IMR-90 (cell line): ENCODE data around the gene SF3A1. TPM values are rescaled to one million over a fixed set of nuclear protein-coding genes. Genes with fewer than 3 reads are reported as not detected.

ENCODE experiments used
- ATAC-seq: fragments of 200-7000 bp; cut with Tn5 transposase; 2 replicates; pipeline ENCODE4 v1.9.1; 2020; ENCODE audit warnings: low read depth, mild to moderate bottlenecking, moderate library complexity
- BruUV-seq: library from RNA; stranded (reverse); fragments of 400-500 nt; replicated peaks from 2 replicates; lab custom pipeline; 2021; lab: Mats Ljungman, UMichigan
- CTCF ChIA-PET: fragments of 300-600 bp; formaldehyde crosslinking; extraction: SDS; loops from one replicate; lab custom pipeline; 2021; ENCODE audit warnings: antibody characterized with exemption; lab: Yijun Ruan, JAX
- POLR2A ChIA-PET: fragments of 300-600 bp; sonication (Branson Sonifier 250); formaldehyde crosslinking; loops from one replicate; lab custom pipeline; 2022; ENCODE audit warnings: antibody characterized with exemption; ENCODE audit not compliant: unreplicated experiment; lab: Charles Lee
- DNase-seq: peaks from one replicate; pipeline ENCODE4 v3.0.0; 2013
- H2AFZ ChIP-seq: replicated peaks from 2 replicates; pipeline ENCODE3; 2013; ENCODE audit warnings: low read length, mild to moderate bottlenecking; ENCODE audit not compliant: poor library complexity
- H2AK5ac ChIP-seq: 2 replicates; pipeline ENCODE4 v1.6.1; 2013; ENCODE audit warnings: low read depth, low read length, inconsistent platforms
- H2AK9ac ChIP-seq: replicated peaks from 2 replicates; pipeline ENCODE3; 2013; ENCODE audit warnings: mild to moderate bottlenecking, low read depth, low read length, moderate library complexity; ENCODE audit not compliant: poor library complexity
- H2BK120ac ChIP-seq: 2 replicates; pipeline ENCODE4 v1.6.1; 2013; ENCODE audit warnings: low read depth, low read length, inconsistent platforms
- H2BK15ac ChIP-seq: 3 replicates; pipeline ENCODE4 v1.6.1; 2013; ENCODE audit warnings: low read depth, low read length, inconsistent platforms
- H2BK20ac ChIP-seq: 2 replicates; pipeline ENCODE4 v1.6.1; 2013; ENCODE audit warnings: low read depth, mild to moderate bottlenecking, inconsistent platforms, low read length, moderate library complexity
- H2BK5ac ChIP-seq: 2 replicates; pipeline ENCODE4 v1.6.1; 2013; ENCODE audit warnings: mild to moderate bottlenecking, low read depth, low read length, inconsistent platforms; ENCODE audit not compliant: poor library complexity, severe bottlenecking
- H3K14ac ChIP-seq: replicated peaks from 2 replicates; pipeline ENCODE4 v1.6.1; 2013; ENCODE audit warnings: low read depth, low read length, inconsistent platforms
- H3K18ac ChIP-seq: 2 replicates; pipeline ENCODE4 v1.6.1; 2013; ENCODE audit warnings: low read depth, low read length, control low read depth
- H3K23ac ChIP-seq: 2 replicates; pipeline ENCODE4 v1.6.1; 2013; ENCODE audit warnings: low read depth, low read length, inconsistent platforms
- H3K27ac ChIP-seq: 2 replicates; pipeline ENCODE4 v1.5.1; 2013; ENCODE audit warnings: mild to moderate bottlenecking, control low read depth, low read length; ENCODE audit not compliant: insufficient read depth
- H3K27me3 ChIP-seq: 2 replicates; pipeline ENCODE4 v1.6.1; 2013; ENCODE audit warnings: low read length; ENCODE audit not compliant: control insufficient read depth, insufficient read depth
- H3K36me3 ChIP-seq: 2 replicates; pipeline ENCODE4 v1.6.1; 2013; ENCODE audit warnings: low read length, mixed read lengths; ENCODE audit not compliant: control insufficient read depth, insufficient read depth
- H3K4ac ChIP-seq: 2 replicates; pipeline ENCODE4 v1.6.1; 2013; ENCODE audit warnings: low read depth, low read length, inconsistent platforms
- H3K4me1 ChIP-seq: 2 replicates; pipeline ENCODE4 v1.6.1; 2013; ENCODE audit warnings: low read length, mixed read lengths; ENCODE audit not compliant: control insufficient read depth, insufficient read depth
- H3K4me2 ChIP-seq: 2 replicates; pipeline ENCODE4 v1.6.1; 2013; ENCODE audit warnings: low read depth, mild to moderate bottlenecking, control low read depth, low read length, moderate library complexity
- H3K4me3 ChIP-seq: 2 replicates; pipeline ENCODE4 v1.5.1; 2013; ENCODE audit warnings: low read depth, mild to moderate bottlenecking, control low read depth, low read length, moderate library complexity; ENCODE audit not compliant: insufficient read depth
- H3K56ac ChIP-seq: 2 replicates; pipeline ENCODE4 v1.6.1; 2013; ENCODE audit warnings: low read length, inconsistent platforms; ENCODE audit not compliant: insufficient read depth; ENCODE audit errors: extremely low read depth
- H3K79me1 ChIP-seq, 2 experiments: 2 replicates each; pipeline ENCODE4 v1.6.1; 2013; ENCODE audit warnings: low read length in 2 of 2, inconsistent platforms in 1 of 2, low read depth in 1 of 2
- H3K9ac ChIP-seq: 2 replicates; pipeline ENCODE4 v1.6.1; 2013; ENCODE audit warnings: low read depth, low read length, control low read depth
- H3K9me1 ChIP-seq: 2 replicates; pipeline ENCODE4 v1.6.1; 2013; ENCODE audit warnings: low read length, inconsistent platforms; ENCODE audit not compliant: insufficient read depth
- H3K9me3 ChIP-seq: 2 replicates; pipeline ENCODE4 v1.6.1; 2013; ENCODE audit warnings: low read length; ENCODE audit not compliant: control insufficient read depth, insufficient read depth
- H4K20me1 ChIP-seq: 2 replicates; pipeline ENCODE4 v1.6.1; 2013; ENCODE audit warnings: low read length, inconsistent platforms; ENCODE audit not compliant: insufficient read depth
- H4K5ac ChIP-seq: 2 replicates; pipeline ENCODE4 v1.6.1; 2013; ENCODE audit warnings: mild to moderate bottlenecking, low read depth, low read length, control low read depth
- H4K8ac ChIP-seq, 2 experiments: 2 replicates each; pipeline ENCODE4 v1.6.1; 2013; ENCODE audit warnings: low read depth in 2 of 2, low read length in 2 of 2, control low read depth in 1 of 2, inconsistent platforms in 1 of 2
- H4K91ac ChIP-seq: 2 replicates; pipeline ENCODE4 v1.6.1; 2013; ENCODE audit warnings: low read depth, low read length, inconsistent platforms; ENCODE audit not compliant: insufficient read depth
- BHLHE40 ChIP-seq: fragments of 150-350 bp; IDR thresholded peaks from 2 replicates; pipeline ENCODE4 v1.6.1; 2016; ENCODE audit warnings: mild to moderate bottlenecking, low read depth, low read length
- NFE2L2 ChIP-seq: fragments of 150-350 bp; IDR thresholded peaks from 2 replicates; pipeline ENCODE4 v1.6.1; 2016; ENCODE audit warnings: low read depth, mild to moderate bottlenecking, low read length
- POLR2A ChIP-seq: IDR thresholded peaks from 2 replicates; pipeline ENCODE4 v1.6.1; 2012; ENCODE audit warnings: mild to moderate bottlenecking, low read depth, low read length
- RFX5 ChIP-seq: IDR thresholded peaks from 2 replicates; pipeline ENCODE4 v1.8.0; 2012; ENCODE audit warnings: low read depth, mild to moderate bottlenecking, low read length, moderate library complexity
- SMC3 ChIP-seq: fragments of 150-350 bp; IDR thresholded peaks from 2 replicates; pipeline ENCODE4 v1.6.1; 2016; ENCODE audit warnings: low read depth, mild to moderate bottlenecking, antibody characterized with exemption, low read length, moderate library complexity
- WGBS, 2 experiments: methylation state at CpG; one replicate each; pipeline versions ENCODE4 v1.1.5 to v1.1.7; 2013; ENCODE audit warnings: missing lambda C conversion rate in 2 of 2; ENCODE audit not compliant: insufficient read length in 1 of 2; ENCODE audit errors: extremely low coverage in 2 of 2; 5-methylcytosine and 5-hydroxymethylcytosine counted together
- dilution Hi-C: fragments of 300-500 bp; cut with HindIII; formaldehyde crosslinking; loops from one replicate; pipeline ENCODE4 v1.14.3; 2018; ENCODE audit warnings: low sequenced_read_pairs; ENCODE audit not compliant: unreplicated experiment
- in situ Hi-C: fragments of 300-500 bp; cut with MboI; formaldehyde crosslinking; loops from 3 replicates; pipeline ENCODE4 v1.14.3; 2019; ENCODE audit warnings: low sequenced_read_pairs, inconsistent platforms, mixed read lengths
- intact Hi-C: fragments of 100-400 bp; cut with micrococcal nuclease; formaldehyde crosslinking; loops from 2 replicates; pipeline ENCODE4 v1.10.0; 2022
- polyA plus RNA-seq, 3 experiments: library from polyadenylated mRNA; depleted of rRNA; stranded (reverse); fragments of >200 nt; gene quantifications; 2 replicates each; pipeline ENCODE4 v1.2.3, GENCODE V29; 2012; ENCODE audit warnings: low replicate concordance in 1 of 3
- total RNA-seq: library from RNA; depleted of rRNA; stranded (reverse); fragments of >200 nt; gene quantifications from 2 replicates; pipeline ENCODE4 v1.2.3, GENCODE V29; 2012
- TF ChIP-seq, protein P1 (sequence below): fragments of 150-350 bp; IDR thresholded peaks from 2 replicates; pipeline ENCODE4 v1.6.1; 2017; ENCODE audit warnings: mild to moderate bottlenecking, antibody characterized with exemption, low read length, low read depth
- TF ChIP-seq, protein P2 (sequence below): conservative IDR thresholded peaks from 2 replicates; pipeline ENCODE4 v1.5.1; 2012; ENCODE audit warnings: mild to moderate bottlenecking, low read depth, low read length, improper control_type of control experiment
- TF ChIP-seq, protein P3 (sequence below): fragments of 150-350 bp; IDR thresholded peaks from 2 replicates; pipeline ENCODE4 v1.6.1; 2016; ENCODE audit warnings: low read depth, mild to moderate bottlenecking, low read length, moderate library complexity, borderline replicate concordance

Gene SF3A1
- total and polyA plus RNA-seq, 2 of the 4 experiments (the other 2 are of a cell fraction), result 36.9 to 67.2 TPM

DNA sequence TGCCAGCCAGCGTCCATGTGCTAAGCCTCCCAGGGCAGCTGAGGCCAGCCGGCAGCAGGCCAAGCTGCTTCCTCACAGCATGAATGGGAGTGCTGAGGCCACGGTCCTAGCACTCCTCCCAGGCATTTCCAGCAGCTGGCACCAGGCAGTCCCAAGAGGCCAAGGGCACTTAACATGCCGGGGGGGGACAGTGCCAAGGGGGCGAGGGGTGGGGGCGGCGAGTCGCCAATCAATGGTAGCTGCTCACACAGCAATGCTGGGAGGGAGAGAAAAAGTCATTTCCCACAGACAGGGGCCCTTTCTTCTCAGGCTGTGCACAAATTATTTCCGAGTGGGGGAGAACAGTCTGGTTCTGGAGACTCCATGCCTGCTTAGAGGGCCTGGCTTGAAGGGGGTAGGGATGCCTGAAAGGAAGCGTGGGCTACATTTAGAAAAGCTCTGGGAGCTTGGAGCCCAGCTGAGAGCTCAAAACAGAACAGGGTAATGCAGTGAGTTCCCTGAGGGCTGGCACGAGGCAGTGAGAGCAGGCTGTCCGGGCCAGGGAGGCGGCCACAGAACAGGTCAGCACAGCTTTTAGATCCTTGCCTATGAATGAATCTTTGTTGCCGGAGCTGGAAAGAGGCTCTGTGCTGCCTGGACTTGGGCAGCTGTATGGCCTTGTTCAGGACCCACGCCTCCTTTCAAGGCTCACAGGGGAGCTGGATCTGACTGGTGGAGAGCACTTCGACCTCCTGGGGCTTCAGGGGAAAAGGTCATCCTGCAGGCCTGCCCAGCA, 15.6 kb downstream of the SF3A1 start:
- intact Hi-C loops, result no loop called here

More for the DNA sequence above, 15.6 kb downstream of the SF3A1 start:
- no peak overlapping the region for H4K8ac ChIP-seq
- H3K4me1 ChIP-seq, result no peaks in the 10 kb centered on the region
- H3K27ac ChIP-seq, result no peak overlapping the region
- H3K4me2 ChIP-seq, result no peak overlapping the region
- no peak overlapping the region for H2BK15ac ChIP-seq
- no peak overlapping the region for H3K4me3 ChIP-seq
- DNase-seq (no peak), ATAC-seq (no peak)
- H2BK20ac ChIP-seq, result no peak overlapping the region
- no peak overlapping the region for H3K56ac ChIP-seq
- peaks cover 89% of the 10 kb centered on the region for H3K36me3 ChIP-seq
- no peak overlapping the region for H4K5ac ChIP-seq
- H2AK9ac ChIP-seq, result no peak overlapping the region
- H3K9ac ChIP-seq, result no peak overlapping the region
- no peak overlapping the region for H3K23ac ChIP-seq
- peaks cover 7% of the 10 kb centered on the region; the same call in 1 of the 2 replicates for H3K9me1 ChIP-seq
- no peak overlapping the region for H2AK5ac ChIP-seq
- no peaks in the 10 kb centered on the region for H3K27me3 ChIP-seq
- in situ Hi-C loops, result no loop called here
- TF ChIP-seq, protein P1, sequence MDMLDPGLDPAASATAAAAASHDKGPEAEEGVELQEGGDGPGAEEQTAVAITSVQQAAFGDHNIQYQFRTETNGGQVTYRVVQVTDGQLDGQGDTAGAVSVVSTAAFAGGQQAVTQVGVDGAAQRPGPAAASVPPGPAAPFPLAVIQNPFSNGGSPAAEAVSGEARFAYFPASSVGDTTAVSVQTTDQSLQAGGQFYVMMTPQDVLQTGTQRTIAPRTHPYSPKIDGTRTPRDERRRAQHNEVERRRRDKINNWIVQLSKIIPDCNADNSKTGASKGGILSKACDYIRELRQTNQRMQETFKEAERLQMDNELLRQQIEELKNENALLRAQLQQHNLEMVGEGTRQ, result no peak
- TF ChIP-seq, protein P2, sequence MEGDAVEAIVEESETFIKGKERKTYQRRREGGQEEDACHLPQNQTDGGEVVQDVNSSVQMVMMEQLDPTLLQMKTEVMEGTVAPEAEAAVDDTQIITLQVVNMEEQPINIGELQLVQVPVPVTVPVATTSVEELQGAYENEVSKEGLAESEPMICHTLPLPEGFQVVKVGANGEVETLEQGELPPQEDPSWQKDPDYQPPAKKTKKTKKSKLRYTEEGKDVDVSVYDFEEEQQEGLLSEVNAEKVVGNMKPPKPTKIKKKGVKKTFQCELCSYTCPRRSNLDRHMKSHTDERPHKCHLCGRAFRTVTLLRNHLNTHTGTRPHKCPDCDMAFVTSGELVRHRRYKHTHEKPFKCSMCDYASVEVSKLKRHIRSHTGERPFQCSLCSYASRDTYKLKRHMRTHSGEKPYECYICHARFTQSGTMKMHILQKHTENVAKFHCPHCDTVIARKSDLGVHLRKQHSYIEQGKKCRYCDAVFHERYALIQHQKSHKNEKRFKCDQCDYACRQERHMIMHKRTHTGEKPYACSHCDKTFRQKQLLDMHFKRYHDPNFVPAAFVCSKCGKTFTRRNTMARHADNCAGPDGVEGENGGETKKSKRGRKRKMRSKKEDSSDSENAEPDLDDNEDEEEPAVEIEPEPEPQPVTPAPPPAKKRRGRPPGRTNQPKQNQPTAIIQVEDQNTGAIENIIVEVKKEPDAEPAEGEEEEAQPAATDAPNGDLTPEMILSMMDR, result no peak
- TF ChIP-seq, protein P3, sequence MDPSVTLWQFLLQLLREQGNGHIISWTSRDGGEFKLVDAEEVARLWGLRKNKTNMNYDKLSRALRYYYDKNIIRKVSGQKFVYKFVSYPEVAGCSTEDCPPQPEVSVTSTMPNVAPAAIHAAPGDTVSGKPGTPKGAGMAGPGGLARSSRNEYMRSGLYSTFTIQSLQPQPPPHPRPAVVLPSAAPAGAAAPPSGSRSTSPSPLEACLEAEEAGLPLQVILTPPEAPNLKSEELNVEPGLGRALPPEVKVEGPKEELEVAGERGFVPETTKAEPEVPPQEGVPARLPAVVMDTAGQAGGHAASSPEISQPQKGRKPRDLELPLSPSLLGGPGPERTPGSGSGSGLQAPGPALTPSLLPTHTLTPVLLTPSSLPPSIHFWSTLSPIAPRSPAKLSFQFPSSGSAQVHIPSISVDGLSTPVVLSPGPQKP, result no peak
- TF ChIP-seq POLR2A (no peak), RFX5 (no peak), SMC3 (no peak), BHLHE40 (no peak), NFE2L2 (no peak)
- ChIA-PET CTCF (no interaction called here), POLR2A (no interaction called here)
- H3K79me1 ChIP-seq, result peaks cover 8 to 24% of the 10 kb centered on the region in 2 experiments
- H3K14ac ChIP-seq, result no peak overlapping the region
- H3K18ac ChIP-seq, result no peak overlapping the region
- no peak overlapping the region for H4K91ac ChIP-seq
- WGBS, 2 experiments, result 75% methylated on average over 4 of the region's 16 CpGs; no CpG with 5 or more reads in 1 of the 2 experiments
- no peak overlapping the region for H2BK5ac ChIP-seq
- no peak overlapping the region for H2BK120ac ChIP-seq
- H3K9me3 ChIP-seq, result no peaks in the 10 kb centered on the region
- no peak overlapping the region for H3K4ac ChIP-seq
- peaks cover 3% of the 10 kb centered on the region; the same call in 1 of the 2 replicates for H4K20me1 ChIP-seq
- dilution Hi-C loops, result no loop called here
- no TSS peak for BruUV-seq
- no peak overlapping the region for H2AFZ ChIP-seq
